Uterus (tissue), 2 donors: ENCODE results near the gene COL27A1.

Source experiments
- POLR2A ChIP-seq, 2 donors: fragments of 450-650 bp; IDR thresholded peaks; one replicate each; pipeline ENCODE4 v1.6.1; 2016; ENCODE audit warnings: antibody characterized with exemption in 2 of 2, mild to moderate bottlenecking in 1 of 2, moderate library complexity in 1 of 2
- TF ChIP-seq, protein P1 (sequence below), 4 experiments: fragments of 200-600 bp in 2 of 4; fragments of 450-650 bp in 2 of 4; sonication (generic) in 2 of 4; IDR thresholded peaks; one replicate each; pipeline ENCODE4 v1.5.1; 2016 to 2019; ENCODE audit warnings: antibody characterized with exemption in 4 of 4, mild to moderate bottlenecking in 2 of 4, moderate library complexity in 1 of 4

DNA sequence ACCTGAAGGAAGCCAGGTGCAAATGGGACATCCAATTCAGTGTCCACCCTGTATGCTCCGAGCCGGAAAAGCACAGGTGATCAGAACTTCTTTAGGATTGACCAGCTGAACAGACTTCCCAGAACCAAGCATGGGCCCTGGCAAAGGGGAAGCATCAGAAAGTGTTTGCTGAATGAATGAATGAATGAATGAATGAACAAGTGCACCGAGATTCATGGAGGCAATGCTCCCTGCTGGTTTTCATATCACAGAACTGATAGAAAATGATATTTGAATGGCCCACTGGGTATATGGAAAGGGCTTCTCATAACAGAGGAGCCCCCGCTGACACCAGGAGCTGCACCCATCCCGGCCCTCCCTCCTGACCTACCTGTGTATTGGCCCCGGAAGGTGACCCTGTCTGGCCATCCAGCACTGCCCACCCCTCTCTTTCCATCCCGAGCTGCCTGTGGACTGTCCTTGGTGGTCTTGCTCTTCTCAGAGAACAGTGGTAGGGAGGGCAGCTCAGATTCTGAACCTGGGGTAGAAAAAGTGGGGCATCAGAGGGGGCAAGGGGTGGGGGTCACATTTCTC is 190.2 kb downstream of the COL27A1 start:
- TF ChIP-seq POLR2A (IDR thresholded peaks at IDR 0.05), result no peak
- TF ChIP-seq, protein P1, sequence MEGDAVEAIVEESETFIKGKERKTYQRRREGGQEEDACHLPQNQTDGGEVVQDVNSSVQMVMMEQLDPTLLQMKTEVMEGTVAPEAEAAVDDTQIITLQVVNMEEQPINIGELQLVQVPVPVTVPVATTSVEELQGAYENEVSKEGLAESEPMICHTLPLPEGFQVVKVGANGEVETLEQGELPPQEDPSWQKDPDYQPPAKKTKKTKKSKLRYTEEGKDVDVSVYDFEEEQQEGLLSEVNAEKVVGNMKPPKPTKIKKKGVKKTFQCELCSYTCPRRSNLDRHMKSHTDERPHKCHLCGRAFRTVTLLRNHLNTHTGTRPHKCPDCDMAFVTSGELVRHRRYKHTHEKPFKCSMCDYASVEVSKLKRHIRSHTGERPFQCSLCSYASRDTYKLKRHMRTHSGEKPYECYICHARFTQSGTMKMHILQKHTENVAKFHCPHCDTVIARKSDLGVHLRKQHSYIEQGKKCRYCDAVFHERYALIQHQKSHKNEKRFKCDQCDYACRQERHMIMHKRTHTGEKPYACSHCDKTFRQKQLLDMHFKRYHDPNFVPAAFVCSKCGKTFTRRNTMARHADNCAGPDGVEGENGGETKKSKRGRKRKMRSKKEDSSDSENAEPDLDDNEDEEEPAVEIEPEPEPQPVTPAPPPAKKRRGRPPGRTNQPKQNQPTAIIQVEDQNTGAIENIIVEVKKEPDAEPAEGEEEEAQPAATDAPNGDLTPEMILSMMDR (IDR thresholded peaks at IDR 0.05), result no peak
